ENCODE results near the gene PCDHA2.

- TF ChIP-seq CTCF (IDR thresholded peaks at IDR 0.05; ENCODE audit: insufficient read depth, low read length) (no peak), POLR2AphosphoS5 (IDR thresholded peaks at IDR 0.05; ENCODE audit: low read depth) (no peak), GABPA (IDR thresholded peaks at IDR 0.05; ENCODE audit: low read depth) (no peak)
Observed at GRCh38 chr5:140785905-140786686, 8.6 kb upstream of the PCDHA2 start, which contains the start of gene PCDHA1.

Data from HL-60 (cell line).